ENCODE results near the gene SLC46A1.

Gene SLC46A1

DNA sequence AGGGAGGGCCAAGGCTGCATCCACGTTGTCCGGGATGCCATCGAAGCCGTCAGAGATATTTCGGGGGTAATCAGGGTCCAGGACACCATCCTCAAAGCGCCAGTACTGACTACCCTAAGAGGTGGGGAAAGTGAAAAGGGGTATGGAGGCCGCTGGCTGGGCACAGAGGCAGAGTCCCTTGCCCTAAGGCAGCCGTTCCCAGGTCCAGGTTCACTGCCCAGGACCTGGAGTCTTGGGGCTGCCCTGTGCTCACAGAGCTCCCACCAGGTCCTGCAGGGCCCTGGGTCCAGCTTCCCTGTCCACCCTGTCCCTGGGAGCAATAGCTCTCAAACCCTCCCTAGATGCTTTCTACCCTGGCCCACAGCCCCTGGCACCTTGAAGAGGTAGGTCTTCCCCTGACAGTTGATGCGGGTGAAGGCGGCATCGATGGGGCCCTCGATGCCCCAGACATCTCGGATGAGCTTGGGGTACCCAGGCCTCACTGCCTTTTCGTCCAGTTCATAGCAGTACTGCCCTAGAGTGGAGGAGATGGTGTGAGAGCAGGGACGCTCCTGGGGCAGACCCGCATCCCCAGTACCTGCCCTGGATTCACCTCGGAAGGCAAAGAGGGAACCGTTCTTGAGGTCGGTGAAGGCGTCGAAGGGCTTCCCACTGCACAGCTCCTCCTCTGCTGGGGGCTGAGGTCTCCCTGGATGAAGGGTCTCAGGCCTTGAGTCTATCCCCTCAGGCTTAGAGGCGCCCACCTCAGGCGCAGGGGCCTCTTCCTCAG, 36.9 kb downstream of the SLC46A1 start:
- H3K27ac ChIP-seq (ENCODE audit: low read length), result no peak overlapping the region
- TF ChIP-seq, protein P1, sequence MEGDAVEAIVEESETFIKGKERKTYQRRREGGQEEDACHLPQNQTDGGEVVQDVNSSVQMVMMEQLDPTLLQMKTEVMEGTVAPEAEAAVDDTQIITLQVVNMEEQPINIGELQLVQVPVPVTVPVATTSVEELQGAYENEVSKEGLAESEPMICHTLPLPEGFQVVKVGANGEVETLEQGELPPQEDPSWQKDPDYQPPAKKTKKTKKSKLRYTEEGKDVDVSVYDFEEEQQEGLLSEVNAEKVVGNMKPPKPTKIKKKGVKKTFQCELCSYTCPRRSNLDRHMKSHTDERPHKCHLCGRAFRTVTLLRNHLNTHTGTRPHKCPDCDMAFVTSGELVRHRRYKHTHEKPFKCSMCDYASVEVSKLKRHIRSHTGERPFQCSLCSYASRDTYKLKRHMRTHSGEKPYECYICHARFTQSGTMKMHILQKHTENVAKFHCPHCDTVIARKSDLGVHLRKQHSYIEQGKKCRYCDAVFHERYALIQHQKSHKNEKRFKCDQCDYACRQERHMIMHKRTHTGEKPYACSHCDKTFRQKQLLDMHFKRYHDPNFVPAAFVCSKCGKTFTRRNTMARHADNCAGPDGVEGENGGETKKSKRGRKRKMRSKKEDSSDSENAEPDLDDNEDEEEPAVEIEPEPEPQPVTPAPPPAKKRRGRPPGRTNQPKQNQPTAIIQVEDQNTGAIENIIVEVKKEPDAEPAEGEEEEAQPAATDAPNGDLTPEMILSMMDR (IDR thresholded peaks at IDR 0.05; ENCODE audit: borderline replicate concordance, extremely low read depth, low read length, poor library complexity, severe bottlenecking), result no peak
- H3K36me3 ChIP-seq (ENCODE audit: insufficient read depth, low read length), result peaks cover 3% of the 10 kb centered on the region

DNA sequence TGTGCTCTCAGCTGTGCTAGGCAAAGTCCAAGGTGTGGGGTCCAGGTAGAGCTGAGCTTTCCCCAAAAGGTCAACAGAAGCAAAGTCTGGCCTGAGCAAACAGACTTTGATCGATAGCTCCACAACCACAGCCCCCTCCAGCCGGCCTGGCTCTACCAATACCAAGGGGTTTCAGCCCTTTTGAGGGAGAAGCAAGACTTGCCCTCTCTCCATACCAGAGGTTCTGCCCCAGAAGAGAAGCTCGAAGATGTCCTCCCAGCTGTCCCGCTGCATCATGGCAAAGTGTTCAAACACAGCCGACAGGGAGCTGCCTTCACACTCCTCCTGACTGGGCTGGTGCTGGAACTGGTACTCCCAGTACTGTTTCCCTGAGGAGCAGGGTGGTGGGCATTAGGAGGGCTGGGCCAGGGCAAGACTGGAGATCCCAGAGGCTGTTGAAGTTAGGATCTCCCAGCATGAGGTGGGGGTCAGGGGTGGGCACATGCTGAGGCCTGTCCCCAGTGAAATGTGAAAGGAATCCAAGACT, 37.6 kb downstream of the SLC46A1 start:
- TF ChIP-seq EZH2 (IDR thresholded peaks at IDR 0.05; ENCODE audit: borderline replicate concordance, low read depth, low read length, severe bottlenecking), result no peak
- TF ChIP-seq, protein P1 (IDR thresholded peaks at IDR 0.05; ENCODE audit: borderline replicate concordance, extremely low read depth, low read length, poor library complexity, severe bottlenecking), result no peak
- H4K20me1 ChIP-seq (ENCODE audit: insufficient read depth, low read length), result peaks cover 13% of the 10 kb centered on the region
- ATAC-seq (ENCODE audit: insufficient read depth, low read depth) (no peak), DNase-seq (no peak)
- H3K27ac ChIP-seq (ENCODE audit: low read length), result no peak overlapping the region
- no peak overlapping the region for H3K9ac ChIP-seq (ENCODE audit: low read depth, low read length)
- no peak overlapping the region for H3K4me2 ChIP-seq (ENCODE audit: insufficient read depth, low read length)
- H3K79me2 ChIP-seq (ENCODE audit: insufficient read depth, low read length), result no peaks in the 10 kb centered on the region
- no peak overlapping the region for H2AFZ ChIP-seq (ENCODE audit: low read depth, low read length)
- peaks cover 8% of the 10 kb centered on the region for H3K36me3 ChIP-seq (ENCODE audit: insufficient read depth, low read length)
- peaks cover 4% of the 10 kb centered on the region; the same call in 1 of the 2 replicates for H3K4me1 ChIP-seq (ENCODE audit: insufficient read depth, low read length)
- H3K9me3 ChIP-seq (ENCODE audit: insufficient read depth, low read length, severe bottlenecking), result no peaks in the 10 kb centered on the region
- no peaks in the 10 kb centered on the region for H3K27me3 ChIP-seq (ENCODE audit: insufficient read depth, low read length, poor library complexity)
- H3K4me3 ChIP-seq (ENCODE audit: low read depth in 1 of 2, low read length in 2 of 2), result no peak overlapping the region

More for the DNA sequence above, 36.9 kb downstream of the SLC46A1 start:
- DNase-seq (no peak), ATAC-seq (ENCODE audit: insufficient read depth, low read depth) (no peak)
- no peaks in the 10 kb centered on the region for H3K79me2 ChIP-seq (ENCODE audit: insufficient read depth, low read length)
- no peaks in the 10 kb centered on the region for H3K9me3 ChIP-seq (ENCODE audit: insufficient read depth, low read length, severe bottlenecking)
- no peaks in the 10 kb centered on the region for H3K27me3 ChIP-seq (ENCODE audit: insufficient read depth, low read length, poor library complexity)
- H3K4me2 ChIP-seq (ENCODE audit: insufficient read depth, low read length), result no peak overlapping the region
- no peak overlapping the region for H2AFZ ChIP-seq (ENCODE audit: low read depth, low read length)
- H3K4me3 ChIP-seq (ENCODE audit: low read depth in 1 of 2, low read length in 2 of 2), result no peak overlapping the region
- H3K4me1 ChIP-seq (ENCODE audit: insufficient read depth, low read length), result peaks cover 4% of the 10 kb centered on the region; the same call in 1 of the 2 replicates
- peaks cover 14% of the 10 kb centered on the region for H4K20me1 ChIP-seq (ENCODE audit: insufficient read depth, low read length)
- H3K9ac ChIP-seq (ENCODE audit: low read depth, low read length), result no peak overlapping the region

DNA sequence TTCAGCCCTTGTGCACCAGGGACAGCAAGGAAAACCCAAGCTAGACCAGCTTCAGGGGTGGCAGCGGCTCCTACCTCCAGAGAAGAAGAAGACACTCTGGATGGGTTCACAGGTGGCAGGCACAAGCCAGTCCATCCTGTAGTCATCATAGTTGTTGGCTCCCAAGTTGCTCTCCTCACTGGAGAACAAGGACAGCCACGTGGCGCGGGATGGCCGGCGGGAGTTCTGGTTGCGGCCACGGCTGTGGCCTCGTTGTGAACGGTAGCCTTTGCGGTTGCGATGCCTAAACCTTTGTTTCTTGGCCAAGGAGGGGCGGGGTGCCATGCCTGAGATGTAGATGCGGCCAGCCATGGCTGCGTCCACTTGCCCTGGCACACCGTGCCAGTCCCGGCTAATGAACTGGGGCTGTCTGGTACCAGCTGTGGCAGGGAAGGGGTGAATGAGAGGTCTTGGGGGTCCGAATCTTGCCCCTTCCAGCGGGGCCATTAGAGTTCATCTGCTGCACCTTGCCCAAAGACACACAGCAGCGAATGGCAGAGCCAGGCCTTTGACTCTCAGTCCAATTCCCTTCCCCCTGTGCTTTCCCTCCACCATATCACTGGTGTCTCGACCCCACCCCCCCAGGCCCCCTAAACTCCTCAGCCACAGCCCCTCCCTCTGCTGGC, 38.2 kb downstream of the SLC46A1 start:
- Histone ChIP-seq H3K36me3 (ENCODE audit: insufficient read depth, low read length) (peaks cover 8% of the 10 kb centered on the region), H3K9ac (ENCODE audit: low read depth, low read length) (no peak overlapping the region), H3K4me2 (ENCODE audit: insufficient read depth, low read length) (no peak overlapping the region), H2AFZ (ENCODE audit: low read depth, low read length) (no peak overlapping the region), H3K4me3 (ENCODE audit: low read depth in 1 of 2, low read length in 2 of 2) (no peak overlapping the region), H4K20me1 (ENCODE audit: insufficient read depth, low read length) (peaks cover 10% of the 10 kb centered on the region), H3K79me2 (ENCODE audit: insufficient read depth, low read length) (no peaks in the 10 kb centered on the region), H3K9me3 (ENCODE audit: insufficient read depth, low read length, severe bottlenecking) (no peaks in the 10 kb centered on the region), H3K4me1 (ENCODE audit: insufficient read depth, low read length) (peaks cover 4% of the 10 kb centered on the region; the same call in 1 of the 2 replicates), H3K27me3 (ENCODE audit: insufficient read depth, low read length, poor library complexity) (no peaks in the 10 kb centered on the region), H3K27ac (ENCODE audit: low read length) (no peak overlapping the region)
- ATAC-seq (ENCODE audit: insufficient read depth, low read depth) (no peak), DNase-seq (no peak)
- TF ChIP-seq EZH2 (IDR thresholded peaks at IDR 0.05; ENCODE audit: borderline replicate concordance, low read depth, low read length, severe bottlenecking), result no peak
- TF ChIP-seq, protein P1 (IDR thresholded peaks at IDR 0.05; ENCODE audit: borderline replicate concordance, extremely low read depth, low read length, poor library complexity, severe bottlenecking), result no peak
